GM13976 (cell line): ENCODE measurements around the gene ZC3H7B.
"Not testable (repeated sequence)": the region's sequence is repeated elsewhere in the genome, so short reads cannot be mapped to it uniquely, and the experiment has no call there.

Experiments used
- DNase-seq: peaks from one replicate; pipeline ENCODE4 v3.0.0; 2012; ENCODE audit warnings: low spot score
- CTCF ChIP-seq: IDR thresholded peaks from 2 replicates; pipeline ENCODE4 v1.5.1; 2012; ENCODE audit warnings: borderline replicate concordance, mild to moderate bottlenecking; ENCODE audit not compliant: insufficient read depth; ENCODE audit errors: extremely low read depth, missing control alignments, control extremely low read depth
- in situ Hi-C: fragments of 300-500 bp; cut with MboI; formaldehyde crosslinking; loops from one replicate; pipeline ENCODE4 v1.12.0; 2022; ENCODE audit warnings: low sequenced_read_pairs, mixed read lengths, inconsistent platforms; ENCODE audit not compliant: unreplicated experiment

Gene ZC3H7B

GRCh38 chr22:41285820-41286638 lies 15.3 kb upstream of the ZC3H7B start, which contains the start of gene RANGAP1:
RANGAP1 (minus strand) TSS chr22:41286187; CDS start chr22:41281044, 5,143 bp downstream.
- no peak for TF ChIP-seq CTCF
- in situ Hi-C loops: no loop called here
- DNase-seq: peak; percentile 97

- in situ Hi-C loops: no loop called here
- DNase-seq: no peak
- no peak for TF ChIP-seq CTCF
Measured at GRCh38 chr22:41286639-41287091, 14.7 kb upstream of the ZC3H7B start.

GRCh38 chr22:41288245-41288946 lies 12.9 kb upstream of the ZC3H7B start:
- no peak for DNase-seq
- no peak for TF ChIP-seq CTCF
- in situ Hi-C loops: no loop called here

GRCh38 chr22:41289671-41290070 lies 11.7 kb upstream of the ZC3H7B start:
- DNase-seq: no peak
- in situ Hi-C loops: no loop called here
- TF ChIP-seq CTCF: no peak

GRCh38 chr22:41290262-41291221 lies 10.8 kb upstream of the ZC3H7B start:
- in situ Hi-C loops: no loop called here
- no peak for DNase-seq
- no peak for TF ChIP-seq CTCF

GRCh38 chr22:41294816-41295215 lies 6.5 kb upstream of the ZC3H7B start:
- DNase-seq, in situ Hi-C loops: not testable (repeated sequence)
